Measurements from ENCODE around the gene PTTG1IP.

GRCh38 chr21:44899768-44900558, 26.5 kb upstream of the PTTG1IP start:
- TF ChIP-seq EZH2 (IDR thresholded peaks at IDR 0.05; ENCODE audit: insufficient read depth, poor library complexity, severe bottlenecking): no peak
- TF ChIP-seq EZH2phosphoT487 (IDR thresholded peaks at IDR 0.05; ENCODE audit: insufficient read depth, low read depth): no peak
